K562 (cell line): ENCODE data around the gene CUL9.

Experiments used
- CHD1 ChIP-seq: fragments of 200-600 bp; sonication (generic); IDR thresholded peaks from one replicate; pipeline ENCODE4 v1.6.1; 2012; ENCODE audit warnings: mild to moderate bottlenecking, moderate library complexity, low read length, inconsistent platforms
- TF ChIP-seq, protein P1 (sequence below), 3 experiments: IDR thresholded peaks in 2 of 3; conservative IDR thresholded peaks in 1 of 3; 2 replicates each; pipeline ENCODE4 v1.5.1; 2011 to 2012; ENCODE audit warnings: low read length in 3 of 3, mild to moderate bottlenecking in 3 of 3, control low read depth in 2 of 3, improper control_type of control experiment in 1 of 3, inconsistent platforms in 1 of 3, low read depth in 1 of 3, mixed read lengths in 1 of 3, moderate library complexity in 1 of 3; ENCODE audit not compliant: insufficient read depth in 2 of 3

DNA sequence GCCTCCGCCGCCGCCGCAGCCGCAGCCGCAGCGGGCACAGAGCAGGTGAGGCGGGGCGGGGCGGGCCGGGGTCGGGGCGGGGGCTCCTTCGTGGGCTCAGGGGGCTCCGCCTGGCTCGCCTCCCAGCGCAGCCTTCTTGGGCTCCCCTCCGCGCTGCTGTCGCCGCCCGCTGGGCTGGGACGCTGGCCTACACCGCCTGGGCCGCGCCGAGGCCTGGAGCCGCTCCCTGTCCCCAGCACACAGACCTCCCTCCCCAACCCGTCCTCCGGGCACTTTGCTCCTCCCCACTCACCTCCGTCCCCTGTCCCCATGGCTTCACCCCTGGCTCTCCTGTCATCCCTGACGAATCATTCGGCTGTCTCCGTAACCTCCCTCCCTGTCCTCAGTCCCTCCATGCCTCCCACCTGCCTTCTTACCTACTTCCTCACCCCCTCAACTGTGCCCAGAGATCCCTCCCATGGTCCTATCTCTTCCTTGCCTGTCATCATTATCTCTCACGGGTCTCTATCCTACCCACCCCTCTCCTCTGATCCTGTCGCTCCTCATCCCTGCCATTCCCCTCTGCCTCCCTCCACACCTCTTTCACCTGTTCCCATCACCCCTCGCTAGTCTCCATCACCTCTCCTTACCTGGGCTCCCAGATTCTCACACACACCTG is 61.8 kb downstream of the CUL9 start:
- TF ChIP-seq, protein P1, sequence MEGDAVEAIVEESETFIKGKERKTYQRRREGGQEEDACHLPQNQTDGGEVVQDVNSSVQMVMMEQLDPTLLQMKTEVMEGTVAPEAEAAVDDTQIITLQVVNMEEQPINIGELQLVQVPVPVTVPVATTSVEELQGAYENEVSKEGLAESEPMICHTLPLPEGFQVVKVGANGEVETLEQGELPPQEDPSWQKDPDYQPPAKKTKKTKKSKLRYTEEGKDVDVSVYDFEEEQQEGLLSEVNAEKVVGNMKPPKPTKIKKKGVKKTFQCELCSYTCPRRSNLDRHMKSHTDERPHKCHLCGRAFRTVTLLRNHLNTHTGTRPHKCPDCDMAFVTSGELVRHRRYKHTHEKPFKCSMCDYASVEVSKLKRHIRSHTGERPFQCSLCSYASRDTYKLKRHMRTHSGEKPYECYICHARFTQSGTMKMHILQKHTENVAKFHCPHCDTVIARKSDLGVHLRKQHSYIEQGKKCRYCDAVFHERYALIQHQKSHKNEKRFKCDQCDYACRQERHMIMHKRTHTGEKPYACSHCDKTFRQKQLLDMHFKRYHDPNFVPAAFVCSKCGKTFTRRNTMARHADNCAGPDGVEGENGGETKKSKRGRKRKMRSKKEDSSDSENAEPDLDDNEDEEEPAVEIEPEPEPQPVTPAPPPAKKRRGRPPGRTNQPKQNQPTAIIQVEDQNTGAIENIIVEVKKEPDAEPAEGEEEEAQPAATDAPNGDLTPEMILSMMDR (IDR thresholded peaks at IDR 0.05 in 2 of 3, conservative IDR thresholded peaks at IDR 0.05 in 1 of 3; ENCODE audit: insufficient read depth in 2 of 3, low read depth in 1 of 3, low read length in 3 of 3): no peak
- no peak for TF ChIP-seq CHD1
